HG03439 (cell line): ENCODE data around the gene C12orf56.
"Not testable (repeated sequence)": the region's sequence is repeated elsewhere in the genome, so short reads cannot be mapped to it uniquely, and the experiment has no call there.

Experiments used
- ATAC-seq: cut with Tn5 transposase; IDR thresholded peaks from one replicate; pipeline ENCODE4 v1.9.1; 2021; ENCODE audit warnings: mild to moderate bottlenecking, moderate library complexity; ENCODE audit not compliant: unreplicated experiment

Gene C12orf56

DNA sequence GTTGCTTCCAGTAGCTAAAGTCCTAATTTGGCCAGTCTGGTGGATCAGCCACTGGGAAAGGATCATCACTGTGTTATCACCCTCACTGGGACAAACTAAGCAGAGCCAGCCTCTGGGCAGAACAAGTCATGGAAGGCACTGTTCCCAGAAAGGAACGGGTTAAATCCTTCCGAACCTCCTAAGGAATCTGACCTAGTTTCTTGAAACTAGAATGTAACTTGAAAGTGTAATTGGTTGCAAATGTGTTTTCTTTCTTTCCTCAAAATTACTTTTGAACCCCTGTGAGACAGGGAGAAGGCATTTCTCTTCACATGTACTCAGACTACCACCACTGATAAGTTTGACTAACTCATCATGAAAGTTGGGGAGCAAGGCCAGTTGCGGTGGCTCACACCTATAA lies 149.8 kb downstream of the C12orf56 start:
- ATAC-seq, result no peak

GRCh38 chr12:64237382-64237781 lies 153.2 kb downstream of the C12orf56 start:
- no peak for ATAC-seq

- ATAC-seq, result no peak
Observed at GRCh38 chr12:64236549-64236948, 154.0 kb downstream of the C12orf56 start.

DNA sequence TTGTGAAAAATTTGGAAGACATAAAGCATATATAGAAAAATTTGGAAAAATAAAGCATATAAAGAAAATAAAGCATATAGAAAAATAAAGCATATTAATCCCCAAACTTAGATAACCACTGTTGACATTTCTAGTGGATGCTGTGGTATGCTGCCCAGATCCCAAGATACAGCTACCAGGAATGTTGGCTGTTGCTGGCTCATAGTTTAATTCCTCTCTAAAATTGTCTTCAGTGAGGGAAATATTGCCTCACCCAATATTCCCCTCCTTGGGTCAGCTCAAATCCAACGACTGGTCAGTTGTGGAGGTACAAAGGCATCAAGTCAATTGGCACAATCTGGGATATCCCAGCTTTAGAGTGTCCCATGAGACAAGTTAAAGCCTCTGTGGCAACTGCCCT lies 158.4 kb downstream of the C12orf56 start:
- ATAC-seq, result no peak

GRCh38 chr12:64229796-64230195 lies 160.8 kb downstream of the C12orf56 start:
- no peak for ATAC-seq

DNA sequence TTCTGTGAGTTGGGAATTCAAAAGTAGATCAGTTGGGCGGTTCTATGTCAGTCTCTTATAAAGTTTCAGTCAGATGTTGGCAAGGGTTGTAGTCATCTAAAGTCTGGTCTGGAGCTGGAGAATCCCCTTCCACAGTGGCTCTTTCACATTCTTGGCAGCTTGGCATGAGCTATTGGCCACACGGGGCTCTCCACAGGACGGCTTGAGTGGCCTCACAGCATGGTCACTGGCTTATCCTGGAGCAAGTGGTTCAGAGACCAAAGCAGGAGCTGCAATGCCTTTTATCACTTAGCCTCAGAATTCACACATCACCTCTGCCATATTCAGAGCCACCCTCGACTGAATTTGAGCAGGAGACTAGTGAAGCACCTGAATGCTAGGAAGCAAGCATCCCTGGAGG lies 161.3 kb downstream of the C12orf56 start:
- ATAC-seq, result no peak

DNA sequence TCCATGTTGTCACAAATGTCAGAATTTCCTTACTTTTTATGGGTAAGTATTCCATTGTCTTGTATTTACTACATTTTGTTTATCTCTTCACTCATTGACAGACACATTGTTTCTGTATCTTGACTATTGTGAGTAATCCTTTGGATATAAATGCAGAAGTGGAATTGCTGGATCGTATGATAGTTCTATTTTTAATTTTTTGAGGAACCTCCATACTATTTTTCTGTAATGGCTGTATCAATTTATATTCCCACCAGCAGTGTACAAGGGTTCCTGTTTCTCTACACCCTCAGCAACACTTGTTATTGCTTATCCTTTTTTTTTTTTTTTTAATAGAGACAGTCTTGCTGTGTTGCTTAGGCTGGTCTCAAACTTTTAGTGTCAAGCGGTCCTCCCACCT lies 164.9 kb downstream of the C12orf56 start:
- ATAC-seq, result no peak

DNA sequence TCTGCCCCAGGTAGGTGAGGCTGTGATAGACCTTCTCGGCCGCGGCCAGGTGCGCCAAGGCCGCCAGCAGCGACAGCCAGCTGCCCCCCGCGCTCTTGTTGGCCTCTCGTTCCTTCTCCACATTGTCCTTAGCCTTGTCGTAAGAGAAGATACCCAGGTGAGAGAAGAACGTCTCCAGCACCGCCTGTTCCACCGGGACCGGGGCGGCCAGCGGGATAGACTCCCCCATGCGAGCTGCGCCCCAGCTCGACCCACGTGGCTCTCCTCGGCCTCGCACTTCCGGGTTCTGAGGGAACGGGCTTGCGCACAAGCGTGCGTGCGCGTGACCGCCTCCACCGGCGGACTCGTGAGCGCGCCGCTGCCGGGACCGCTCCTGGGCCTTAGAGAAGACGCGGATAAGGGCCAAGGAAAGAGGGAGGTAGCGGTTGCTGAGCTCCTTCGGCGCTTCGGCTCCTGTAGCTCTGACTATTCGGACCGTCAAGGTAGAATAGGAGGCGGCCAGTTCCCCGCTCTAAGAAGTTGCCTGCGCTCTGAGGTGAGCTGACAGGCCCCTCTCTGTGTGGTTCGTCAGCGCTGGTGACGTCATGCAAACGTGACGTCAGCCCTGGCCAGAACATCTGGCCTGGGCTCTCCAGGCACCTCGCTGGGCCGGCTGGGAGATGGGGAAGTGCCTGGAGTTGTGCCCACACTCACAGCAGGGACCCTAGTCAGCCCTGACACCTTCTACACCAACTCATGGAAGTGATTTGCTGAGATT lies 168.4 kb downstream of the C12orf56 start, which contains the start of gene KICS2:
TSS of gene KICS2 (minus strand) at position 288 of the 757 bp plus-strand sequence. CDS start at position 229, 59 bp downstream.
- peak; percentile 98 for ATAC-seq

GRCh38 chr12:64221651-64222008 lies 168.9 kb downstream of the C12orf56 start:
- ATAC-seq, result peak; percentile 26

DNA sequence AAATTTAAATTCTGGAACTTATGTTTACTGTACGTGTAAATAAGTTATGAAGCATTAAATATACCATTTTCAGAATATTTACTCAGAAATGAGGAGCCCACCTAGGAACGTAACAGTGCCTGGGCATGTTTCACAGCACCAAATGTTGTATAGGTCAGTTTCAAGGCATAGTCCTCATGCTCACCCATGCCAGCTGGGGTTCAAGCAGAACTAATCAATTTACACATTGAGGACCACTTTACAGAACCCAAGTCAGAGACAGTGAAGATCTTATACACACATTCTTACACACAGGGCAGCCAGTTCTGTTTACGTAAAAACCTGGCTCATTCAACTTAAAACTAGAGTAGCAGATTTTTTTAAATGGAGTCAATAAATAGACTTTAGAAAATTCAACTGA lies 170.5 kb downstream of the C12orf56 start:
- ATAC-seq, result no peak

DNA sequence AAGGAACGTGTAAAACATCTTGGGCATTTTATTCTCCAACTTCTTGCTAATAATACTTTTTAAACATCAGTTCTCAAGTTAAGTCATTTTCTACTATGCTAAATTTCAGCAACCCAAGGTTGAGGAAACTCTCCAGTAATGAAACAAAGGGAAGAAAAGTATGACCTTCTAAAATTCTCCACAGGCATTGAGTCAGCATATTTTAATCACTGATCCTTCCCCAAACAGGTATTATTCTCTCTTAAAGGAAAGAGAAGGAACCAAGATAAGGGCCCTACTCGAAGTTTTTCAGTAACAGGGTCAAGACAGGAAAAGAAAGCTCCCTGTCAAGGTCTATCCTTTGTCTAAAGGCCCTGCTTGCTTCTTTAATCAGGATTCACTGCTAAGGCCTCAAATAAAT lies 171.4 kb downstream of the C12orf56 start:
- no peak for ATAC-seq

DNA sequence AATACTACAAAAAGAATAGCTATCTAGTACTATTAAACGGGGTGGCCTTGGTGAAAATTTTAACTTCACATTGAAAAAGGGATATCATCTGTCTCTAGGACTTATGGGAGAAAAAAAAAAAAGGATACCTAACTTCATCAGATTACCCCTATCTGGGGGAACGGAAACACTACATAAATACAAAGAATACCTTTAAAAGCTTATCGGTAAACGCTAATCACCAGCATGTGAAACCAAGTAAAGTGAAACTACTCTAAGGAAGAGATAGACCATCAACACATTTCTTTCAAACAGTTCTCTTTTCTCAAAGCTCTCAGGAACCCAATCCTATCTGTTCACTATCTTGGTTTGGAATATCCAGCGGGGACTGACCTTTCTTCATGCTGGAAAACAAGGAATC lies 172.0 kb downstream of the C12orf56 start:
- ATAC-seq, result no peak

DNA sequence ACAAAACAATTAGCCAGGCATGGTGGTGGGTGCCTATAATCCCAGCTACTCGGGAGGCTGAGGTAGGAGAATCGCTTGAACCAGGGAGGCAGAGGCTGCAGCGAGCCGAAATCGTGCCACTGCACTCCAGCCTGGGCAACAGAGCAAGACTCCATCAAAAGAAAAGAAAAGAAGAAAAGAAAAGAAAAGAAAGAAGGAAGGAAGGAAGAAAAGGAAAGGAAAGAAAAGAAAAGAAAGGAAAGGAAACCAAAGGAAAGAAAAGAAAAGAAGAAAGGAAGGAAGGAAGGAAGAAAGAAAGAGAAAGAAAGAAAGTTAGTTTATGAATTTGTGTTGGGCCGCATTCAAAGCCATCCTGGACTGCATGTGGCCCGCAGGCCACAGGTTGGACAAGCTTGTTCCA lies 172.9 kb downstream of the C12orf56 start:
- ATAC-seq, result not testable (repeated sequence)

DNA sequence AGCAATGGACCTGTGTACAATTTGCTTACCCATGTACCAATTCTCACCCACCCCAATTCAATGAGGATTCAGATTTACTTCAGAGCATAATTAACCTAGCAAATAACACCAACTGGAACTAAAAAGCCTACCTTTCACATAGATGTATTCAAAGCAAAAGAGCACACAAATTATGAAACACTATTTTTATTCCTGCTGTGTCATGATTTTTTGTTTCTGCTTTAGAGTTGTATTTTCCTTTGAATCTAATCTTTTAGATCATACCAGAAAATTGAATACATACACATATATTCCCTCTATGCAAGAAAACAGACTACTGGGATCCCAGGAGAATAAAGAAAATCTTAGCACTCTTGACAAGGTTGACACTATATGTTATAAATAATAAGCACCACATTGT lies 174.3 kb downstream of the C12orf56 start:
- no peak for ATAC-seq
